A673 (cell line): ENCODE measurements around the gene LRRC10B. TPM values are rescaled to one million over a fixed set of nuclear protein-coding genes. Genes with fewer than 3 reads are reported as not detected.
A peak's percentile ranks its signal among the peaks of the same experiment; 100 is the strongest.

Experiments used
- BruUV-seq: library from RNA; stranded (reverse); fragments of 400-500 nt; replicated peaks from 2 replicates; lab custom pipeline; 2021; lab: Mats Ljungman, UMichigan
- CTCF ChIA-PET: fragments of 300-600 bp; sonication (Branson Sonifier 250); formaldehyde crosslinking; loops from one replicate; lab custom pipeline; 2022; ENCODE audit warnings: antibody characterized with exemption; lab: Charles Lee
- POLR2A ChIA-PET: fragments of 300-600 bp; sonication (Branson Sonifier 250); formaldehyde crosslinking; loops from one replicate; lab custom pipeline; 2022; ENCODE audit warnings: antibody characterized with exemption; ENCODE audit not compliant: low non-redundant PET; lab: Charles Lee
- DNase-seq: peaks from one replicate; pipeline ENCODE4 v3.0.0-alpha.2; 2015; ENCODE audit warnings: low spot score
- H3K27ac ChIP-seq: fragments of 200-600 bp; sonication (generic); 2 replicates; pipeline ENCODE4 v1.5.1; 2016; ENCODE audit warnings: mixed run types, low read depth, mild to moderate bottlenecking, mixed read lengths, antibody characterized with exemption, low read length; ENCODE audit not compliant: poor library complexity, severe bottlenecking
- H3K27me3 ChIP-seq: fragments of 200-600 bp; sonication (generic); replicated peaks from 2 replicates; pipeline ENCODE4 v1.6.1; 2017; ENCODE audit warnings: mixed run types, low read depth, mild to moderate bottlenecking, mixed read lengths, antibody characterized with exemption, low read length; ENCODE audit not compliant: insufficient read depth, poor library complexity
- H3K36me3 ChIP-seq: fragments of 200-600 bp; sonication (generic); 2 replicates; pipeline ENCODE4 v1.6.1; 2016; ENCODE audit warnings: mixed run types, mild to moderate bottlenecking, mixed read lengths, antibody characterized with exemption, low read length; ENCODE audit not compliant: insufficient read depth, poor library complexity, severe bottlenecking
- H3K4me1 ChIP-seq: fragments of 200-600 bp; sonication (generic); 2 replicates; pipeline ENCODE4 v1.6.1; 2017; ENCODE audit warnings: mixed run types, mild to moderate bottlenecking, mixed read lengths, antibody characterized with exemption, low read length; ENCODE audit not compliant: insufficient read depth, poor library complexity, severe bottlenecking
- H3K4me3 ChIP-seq: fragments of 200-600 bp; sonication (generic); 2 replicates; pipeline ENCODE4 v1.5.1; 2016; ENCODE audit warnings: low read depth, mixed run types, mild to moderate bottlenecking, mixed read lengths, low read length; ENCODE audit not compliant: poor library complexity, severe bottlenecking
- H3K9me3 ChIP-seq: fragments of 200-600 bp; sonication (generic); 2 replicates; pipeline ENCODE4 v1.6.1; 2016; ENCODE audit warnings: mixed run types, low read depth, mild to moderate bottlenecking, mixed read lengths, antibody characterized with exemption, low read length; ENCODE audit not compliant: poor library complexity, severe bottlenecking
- CTCF ChIP-seq: fragments of 300-800, 200-600 bp; sonication (generic); conservative IDR thresholded peaks from 2 replicates; pipeline ENCODE4 v1.5.1; 2017; ENCODE audit warnings: low read depth, mild to moderate bottlenecking, antibody characterized with exemption, low read length, moderate library complexity, mixed read lengths
- EZH2 ChIP-seq: fragments of 200-600 bp; sonication (generic); IDR thresholded peaks from 2 replicates; pipeline ENCODE4 v1.6.1; 2017; ENCODE audit warnings: borderline replicate concordance, low read depth, mild to moderate bottlenecking, mixed read lengths, antibody characterized with exemption, low read length; ENCODE audit not compliant: poor library complexity, severe bottlenecking
- intact Hi-C: fragments of 100-400 bp; cut with micrococcal nuclease; formaldehyde crosslinking; loops from one replicate; pipeline ENCODE4 v1.10.0; 2022; ENCODE audit not compliant: unreplicated experiment
- total RNA-seq: library from RNA; stranded (reverse); gene quantifications from 2 replicates; pipeline ENCODE4 v1.2.3, GENCODE V29; 2021

The LRRC10B gene
- total RNA-seq, 1 experiment from 2014 or later = 17.4 TPM

- ChIA-PET CTCF (interaction anchor here (1.1 to 1.8 kb wide), 2 partner anchors 39 to 68 kb away, joined by 3 to 4 read pairs; no protein-coding TSS in a partner anchor), POLR2A (no interaction called here)
- Histone ChIP-seq H3K36me3 (no peaks in the 10 kb centered on the region), H3K27me3 (no peaks in the 10 kb centered on the region), H3K9me3 (no peaks in the 10 kb centered on the region), H3K4me1 (peaks cover 68% of the 10 kb centered on the region), H3K4me3 (no peak overlapping the region), H3K27ac (peak overlapping the region; percentile 57)
- no peak for DNase-seq
- TF ChIP-seq CTCF (no peak), EZH2 (no peak)
- intact Hi-C loops = no loop called here
- no TSS peak for BruUV-seq
These were observed 5.7 kb downstream of the LRRC10B start for GRCh38 chr11:61514050-61514917.

GRCh38 chr11:61515686-61516085, 7.1 kb downstream of the LRRC10B start:
- Histone ChIP-seq H3K27me3 (no peaks in the 10 kb centered on the region), H3K36me3 (no peaks in the 10 kb centered on the region), H3K9me3 (no peaks in the 10 kb centered on the region), H3K4me3 (no peak overlapping the region), H3K27ac (peak overlapping the region; percentile 57), H3K4me1 (peaks cover 54% of the 10 kb centered on the region)
- POLR2A ChIA-PET = interaction anchor here (0.7 kb wide), 1 partner anchor 33 kb away, joined by 5 read pairs; no protein-coding TSS in a partner anchor
- CTCF ChIA-PET = interaction anchor here (0.5 to 2.8 kb wide), 8 partner anchors 10 to 123 kb away, joined by 3 to 74 read pairs (median 8); no protein-coding TSS in a partner anchor
- BruUV-seq = no TSS peak
- intact Hi-C loops = loop anchor here (1.0 to 5.0 kb wide), 3 partner anchors 52 to 83 kb away; partner anchors contain the start of gene SDHAF2
- TF ChIP-seq CTCF (no peak), EZH2 (no peak)
- no peak for DNase-seq

- ChIA-PET CTCF (interaction anchor here (0.5 to 2.8 kb wide), 16 partner anchors 8 to 123 kb away, joined by 3 to 74 read pairs (median 6); partner anchors contain the start of gene LRRC10B), POLR2A (interaction anchor here (0.7 to 1.0 kb wide), 2 partner anchors 8 to 34 kb away, joined by 5 to 6 read pairs; partner anchors contain the start of gene LRRC10B)
- Histone ChIP-seq H3K27ac (peak overlapping the region; percentile 65), H3K36me3 (no peaks in the 10 kb centered on the region), H3K4me1 (peaks cover 49% of the 10 kb centered on the region), H3K4me3 (peak overlapping the region; percentile 31), H3K27me3 (no peaks in the 10 kb centered on the region), H3K9me3 (no peaks in the 10 kb centered on the region)
- peak; percentile 93 for DNase-seq
- no TSS peak for BruUV-seq
- TF ChIP-seq CTCF = no peak
- TF ChIP-seq EZH2 = no peak
- intact Hi-C loops = loop anchor here (1.0 to 5.0 kb wide), 3 partner anchors 51 to 84 kb away; partner anchors contain the start of gene SDHAF2
These were observed 7.6 kb downstream of the LRRC10B start for GRCh38 chr11:61516191-61516590.
